HG03095 (cell line): Measurements from ENCODE around the gene NFIB.

Source experiments
- ATAC-seq: cut with Tn5 transposase; IDR thresholded peaks from one replicate; pipeline ENCODE4 v1.9.1; 2021; ENCODE audit warnings: moderate library complexity; ENCODE audit not compliant: unreplicated experiment

NFIB gene

GRCh38 chr9:14192556-14192955 lies 121.4 kb downstream of the NFIB start:
- no peak for ATAC-seq

- ATAC-seq, result no peak
These were observed 122.4 kb downstream of the NFIB start for GRCh38 chr9:14191512-14191911.

- no peak for ATAC-seq
These were observed 123.7 kb downstream of the NFIB start for GRCh38 chr9:14190240-14190639.

- no peak for ATAC-seq
These were observed 124.4 kb downstream of the NFIB start for GRCh38 chr9:14189578-14189977.

GRCh38 chr9:14189146-14189545 lies 124.8 kb downstream of the NFIB start:
- ATAC-seq, result no peak

GRCh38 chr9:14188538-14188937 lies 125.4 kb downstream of the NFIB start:
- ATAC-seq, result no peak

- ATAC-seq, result no peak
These were observed 125.9 kb downstream of the NFIB start for GRCh38 chr9:14188011-14188410.

GRCh38 chr9:14186096-14186495 lies 127.8 kb downstream of the NFIB start:
- ATAC-seq, result no peak

GRCh38 chr9:14185016-14185415 lies 128.9 kb downstream of the NFIB start:
- no peak for ATAC-seq

- no peak for ATAC-seq
These were observed 130.9 kb downstream of the NFIB start for GRCh38 chr9:14183001-14183400.

- no peak for ATAC-seq
These were observed 132.9 kb downstream of the NFIB start for GRCh38 chr9:14180960-14181537.

- ATAC-seq, result no peak
These were observed 133.6 kb downstream of the NFIB start for GRCh38 chr9:14180093-14180959.

GRCh38 chr9:14179449-14179848 lies 134.5 kb downstream of the NFIB start:
- ATAC-seq, result no peak

GRCh38 chr9:14175778-14176177 lies 138.2 kb downstream of the NFIB start:
- ATAC-seq, result no peak

- ATAC-seq, result no peak
These were observed 140.2 kb downstream of the NFIB start for GRCh38 chr9:14173713-14174112.

- ATAC-seq, result peak; percentile 80
These were observed 142.9 kb downstream of the NFIB start for GRCh38 chr9:14170973-14171596.

- no peak for ATAC-seq
These were observed 143.5 kb downstream of the NFIB start for GRCh38 chr9:14170392-14170931.

- no peak for ATAC-seq
These were observed 145.6 kb downstream of the NFIB start for GRCh38 chr9:14168381-14168780.

- ATAC-seq, result no peak
These were observed 148.4 kb downstream of the NFIB start for GRCh38 chr9:14165376-14166035.

GRCh38 chr9:14164908-14165307 lies 149.0 kb downstream of the NFIB start:
- no peak for ATAC-seq
